ENCODE results near the gene SUMF2.
"Not testable (repeated sequence)": the region's sequence is repeated elsewhere in the genome, so short reads cannot be mapped to it uniquely, and the experiment has no call there.

The SUMF2 gene

DNA sequence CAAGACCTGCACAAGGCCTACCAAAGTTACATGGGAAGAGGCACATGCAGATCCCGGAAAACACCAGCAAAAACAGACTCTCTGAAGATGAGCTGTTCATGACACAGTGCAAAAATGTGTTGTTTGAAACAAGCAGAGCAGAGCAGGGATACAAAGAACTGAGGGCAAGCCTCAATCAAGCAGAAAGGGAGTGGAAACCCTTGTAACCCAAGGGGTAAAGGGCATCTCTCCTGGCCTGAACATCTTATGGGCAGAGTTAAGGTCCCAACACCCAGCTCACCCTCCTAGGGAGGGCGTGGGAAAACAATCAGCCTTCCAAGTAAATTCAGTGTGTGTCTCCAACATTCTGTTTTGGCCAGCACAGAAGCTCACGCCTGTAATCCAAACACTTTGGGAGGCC lies 23.4 kb upstream of the SUMF2 start (continued):
- TF ChIP-seq ZNF202 (tag by site-specific recombination; IDR thresholded peaks at IDR 0.05; ENCODE audit: borderline replicate concordance) (no peak), ZNF157 (tag by site-specific recombination; IDR thresholded peaks at IDR 0.05) (no peak), ZNF571 (tag by site-specific recombination; IDR thresholded peaks at IDR 0.05) (no peak), ZNF416 (tag by site-specific recombination; IDR thresholded peaks at IDR 0.05) (no peak)
- TF ChIP-seq, protein P1, sequence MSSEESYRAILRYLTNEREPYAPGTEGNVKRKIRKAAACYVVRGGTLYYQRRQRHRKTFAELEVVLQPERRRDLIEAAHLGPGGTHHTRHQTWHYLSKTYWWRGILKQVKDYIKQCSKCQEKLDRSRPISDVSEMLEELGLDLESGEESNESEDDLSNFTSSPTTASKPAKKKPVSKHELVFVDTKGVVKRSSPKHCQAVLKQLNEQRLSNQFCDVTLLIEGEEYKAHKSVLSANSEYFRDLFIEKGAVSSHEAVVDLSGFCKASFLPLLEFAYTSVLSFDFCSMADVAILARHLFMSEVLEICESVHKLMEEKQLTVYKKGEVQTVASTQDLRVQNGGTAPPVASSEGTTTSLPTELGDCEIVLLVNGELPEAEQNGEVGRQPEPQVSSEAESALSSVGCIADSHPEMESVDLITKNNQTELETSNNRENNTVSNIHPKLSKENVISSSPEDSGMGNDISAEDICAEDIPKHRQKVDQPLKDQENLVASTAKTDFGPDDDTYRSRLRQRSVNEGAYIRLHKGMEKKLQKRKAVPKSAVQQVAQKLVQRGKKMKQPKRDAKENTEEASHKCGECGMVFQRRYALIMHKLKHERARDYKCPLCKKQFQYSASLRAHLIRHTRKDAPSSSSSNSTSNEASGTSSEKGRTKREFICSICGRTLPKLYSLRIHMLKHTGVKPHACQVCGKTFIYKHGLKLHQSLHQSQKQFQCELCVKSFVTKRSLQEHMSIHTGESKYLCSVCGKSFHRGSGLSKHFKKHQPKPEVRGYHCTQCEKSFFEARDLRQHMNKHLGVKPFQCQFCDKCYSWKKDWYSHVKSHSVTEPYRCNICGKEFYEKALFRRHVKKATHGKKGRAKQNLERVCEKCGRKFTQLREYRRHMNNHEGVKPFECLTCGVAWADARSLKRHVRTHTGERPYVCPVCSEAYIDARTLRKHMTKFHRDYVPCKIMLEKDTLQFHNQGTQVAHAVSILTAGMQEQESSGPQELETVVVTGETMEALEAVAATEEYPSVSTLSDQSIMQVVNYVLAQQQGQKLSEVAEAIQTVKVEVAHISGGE (tag by site-specific recombination; conservative IDR thresholded peaks at IDR 0.05; ENCODE audit: low read depth) = no peak

DNA sequence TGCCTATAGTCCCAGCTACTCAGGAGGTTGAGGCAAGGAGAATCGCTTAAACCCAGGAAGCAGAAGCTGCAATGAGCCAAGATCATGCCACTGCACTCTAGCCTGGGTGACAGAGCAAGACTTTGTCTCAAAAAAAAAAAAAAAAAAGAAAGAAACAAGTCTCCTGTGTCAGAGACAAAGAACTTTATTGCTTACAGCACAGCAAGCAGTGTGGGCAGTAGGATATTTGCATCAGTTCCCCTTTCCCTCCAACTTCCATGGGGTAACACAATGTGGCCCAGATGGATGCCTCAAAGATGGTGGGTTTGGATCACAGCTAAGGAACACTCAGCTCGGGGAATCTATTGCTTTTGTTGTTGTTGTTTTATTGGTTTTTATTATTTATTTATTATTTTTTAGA lies 18.3 kb upstream of the SUMF2 start:
- H3K4me1 ChIP-seq (ENCODE audit: control insufficient read depth, insufficient read depth, low read length); CTCF ChIA-PET; H3K27ac ChIP-seq (ENCODE audit: extremely low read depth, low read depth, low read length); H3K4me3 ChIP-seq (ENCODE audit: low read depth, low read length); H3K9me3 ChIP-seq (ENCODE audit: control insufficient read depth, insufficient read depth, low read depth, low read length): not testable (repeated sequence)
- POLR2A ChIA-PET = interaction anchor here (2.2 kb wide), 1 partner anchor 12 kb away, joined by 6 read pairs; no protein-coding TSS in a partner anchor
- peaks cover 13% of the 10 kb centered on the region in 2 experiments; a peak in 2 of 3 replicates for H3K36me3 ChIP-seq (ENCODE audit: control insufficient read depth in 2 of 2, insufficient read depth in 1 of 2, low read length in 2 of 2)

DNA sequence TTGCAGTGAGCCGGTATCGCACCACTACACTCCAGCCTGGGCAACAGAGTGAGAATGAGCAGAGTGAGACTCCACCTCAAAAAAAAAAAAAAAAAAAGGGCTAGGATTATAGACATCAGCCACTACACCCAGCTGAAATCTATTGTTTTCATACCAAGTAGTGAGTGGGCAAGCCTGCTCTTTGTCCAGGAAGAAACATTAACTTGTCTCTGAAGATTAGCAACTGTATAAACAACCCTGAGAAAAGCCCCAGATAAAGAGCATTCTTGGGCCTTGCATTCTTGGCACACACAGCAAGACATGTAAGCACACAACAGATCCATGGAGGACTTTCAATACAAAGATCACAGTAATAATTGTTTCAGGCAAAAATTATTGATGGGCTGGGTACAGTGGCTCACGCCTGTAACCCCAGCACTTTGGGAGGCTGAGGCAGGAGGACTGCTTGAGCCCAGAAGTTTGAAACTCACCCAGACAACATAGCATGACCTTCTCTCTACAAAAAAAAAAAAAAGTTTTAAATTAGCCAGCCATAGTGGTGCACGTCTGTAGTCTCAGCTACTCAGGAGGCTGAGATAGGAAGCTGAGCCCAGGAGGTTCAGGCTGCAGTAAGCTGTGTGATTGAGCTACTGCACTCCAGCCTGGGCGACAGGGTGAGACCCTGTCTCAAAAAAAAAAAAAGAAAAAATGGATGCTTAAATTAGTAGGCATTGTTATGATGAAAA lies 17.2 kb upstream of the SUMF2 start:
- 0 out of 2 replicates have a peak overlapping the region, but pooled peaks have one; percentile 24 for H3K27ac ChIP-seq (ENCODE audit: extremely low read depth, low read depth, low read length)
- CTCF ChIA-PET = interaction anchor here (0.9 kb wide), 1 partner anchor 18 kb away, joined by 3 read pairs; no protein-coding TSS in a partner anchor
- peaks cover 5% of the 10 kb centered on the region; the same call in 1 of the 2 replicates for H3K4me1 ChIP-seq (ENCODE audit: control insufficient read depth, insufficient read depth, low read length)
- no peak for TF ChIP-seq ZNF174 (tag by site-specific recombination; IDR thresholded peaks at IDR 0.05)
- TF ChIP-seq ZNF175 (tag by site-specific recombination; IDR thresholded peaks at IDR 0.05) = no peak
- no peak for TF ChIP-seq OSR2 (tag by site-specific recombination; IDR thresholded peaks at IDR 0.05)
- no peak for TF ChIP-seq SETDB1 (IDR thresholded peaks at IDR 0.05; ENCODE audit: insufficient read length, low read length)
- no peak for TF ChIP-seq WT1 (tag by site-specific recombination; IDR thresholded peaks at IDR 0.05)
- TF ChIP-seq KLF7 (tag by site-specific recombination; IDR thresholded peaks at IDR 0.05; ENCODE audit: borderline replicate concordance) = no peak
- TF ChIP-seq, protein P2, sequence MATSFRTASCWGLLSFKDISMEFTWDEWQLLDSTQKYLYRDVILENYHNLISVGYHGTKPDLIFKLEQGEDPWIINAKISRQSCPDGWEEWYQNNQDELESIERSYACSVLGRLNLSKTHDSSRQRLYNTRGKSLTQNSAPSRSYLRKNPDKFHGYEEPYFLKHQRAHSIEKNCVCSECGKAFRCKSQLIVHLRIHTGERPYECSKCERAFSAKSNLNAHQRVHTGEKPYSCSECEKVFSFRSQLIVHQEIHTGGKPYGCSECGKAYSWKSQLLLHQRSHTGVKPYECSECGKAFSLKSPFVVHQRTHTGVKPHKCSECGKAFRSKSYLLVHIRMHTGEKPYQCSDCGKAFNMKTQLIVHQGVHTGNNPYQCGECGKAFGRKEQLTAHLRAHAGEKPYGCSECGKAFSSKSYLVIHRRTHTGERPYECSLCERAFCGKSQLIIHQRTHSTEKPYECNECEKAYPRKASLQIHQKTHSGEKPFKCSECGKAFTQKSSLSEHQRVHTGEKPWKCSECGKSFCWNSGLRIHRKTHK (tag by site-specific recombination; IDR thresholded peaks at IDR 0.05) = no peak
- no peak for TF ChIP-seq ZNF350 (tag by site-specific recombination; IDR thresholded peaks at IDR 0.05)
- no peak for TF ChIP-seq FEZF1 (tag by site-specific recombination; IDR thresholded peaks at IDR 0.05)
- TF ChIP-seq, protein P3, sequence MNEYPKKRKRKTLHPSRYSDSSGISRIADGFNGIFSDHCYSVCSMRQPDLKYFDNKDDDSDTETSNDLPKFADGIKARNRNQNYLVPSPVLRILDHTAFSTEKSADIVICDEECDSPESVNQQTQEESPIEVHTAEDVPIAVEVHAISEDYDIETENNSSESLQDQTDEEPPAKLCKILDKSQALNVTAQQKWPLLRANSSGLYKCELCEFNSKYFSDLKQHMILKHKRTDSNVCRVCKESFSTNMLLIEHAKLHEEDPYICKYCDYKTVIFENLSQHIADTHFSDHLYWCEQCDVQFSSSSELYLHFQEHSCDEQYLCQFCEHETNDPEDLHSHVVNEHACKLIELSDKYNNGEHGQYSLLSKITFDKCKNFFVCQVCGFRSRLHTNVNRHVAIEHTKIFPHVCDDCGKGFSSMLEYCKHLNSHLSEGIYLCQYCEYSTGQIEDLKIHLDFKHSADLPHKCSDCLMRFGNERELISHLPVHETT (tag by site-specific recombination; IDR thresholded peaks at IDR 0.05) = no peak
- no peak for TF ChIP-seq ZNF521 (tag by site-specific recombination; IDR thresholded peaks at IDR 0.05)
- TF ChIP-seq GFI1B (tag by site-specific recombination; IDR thresholded peaks at IDR 0.05) = no peak
- TF ChIP-seq, protein P4, sequence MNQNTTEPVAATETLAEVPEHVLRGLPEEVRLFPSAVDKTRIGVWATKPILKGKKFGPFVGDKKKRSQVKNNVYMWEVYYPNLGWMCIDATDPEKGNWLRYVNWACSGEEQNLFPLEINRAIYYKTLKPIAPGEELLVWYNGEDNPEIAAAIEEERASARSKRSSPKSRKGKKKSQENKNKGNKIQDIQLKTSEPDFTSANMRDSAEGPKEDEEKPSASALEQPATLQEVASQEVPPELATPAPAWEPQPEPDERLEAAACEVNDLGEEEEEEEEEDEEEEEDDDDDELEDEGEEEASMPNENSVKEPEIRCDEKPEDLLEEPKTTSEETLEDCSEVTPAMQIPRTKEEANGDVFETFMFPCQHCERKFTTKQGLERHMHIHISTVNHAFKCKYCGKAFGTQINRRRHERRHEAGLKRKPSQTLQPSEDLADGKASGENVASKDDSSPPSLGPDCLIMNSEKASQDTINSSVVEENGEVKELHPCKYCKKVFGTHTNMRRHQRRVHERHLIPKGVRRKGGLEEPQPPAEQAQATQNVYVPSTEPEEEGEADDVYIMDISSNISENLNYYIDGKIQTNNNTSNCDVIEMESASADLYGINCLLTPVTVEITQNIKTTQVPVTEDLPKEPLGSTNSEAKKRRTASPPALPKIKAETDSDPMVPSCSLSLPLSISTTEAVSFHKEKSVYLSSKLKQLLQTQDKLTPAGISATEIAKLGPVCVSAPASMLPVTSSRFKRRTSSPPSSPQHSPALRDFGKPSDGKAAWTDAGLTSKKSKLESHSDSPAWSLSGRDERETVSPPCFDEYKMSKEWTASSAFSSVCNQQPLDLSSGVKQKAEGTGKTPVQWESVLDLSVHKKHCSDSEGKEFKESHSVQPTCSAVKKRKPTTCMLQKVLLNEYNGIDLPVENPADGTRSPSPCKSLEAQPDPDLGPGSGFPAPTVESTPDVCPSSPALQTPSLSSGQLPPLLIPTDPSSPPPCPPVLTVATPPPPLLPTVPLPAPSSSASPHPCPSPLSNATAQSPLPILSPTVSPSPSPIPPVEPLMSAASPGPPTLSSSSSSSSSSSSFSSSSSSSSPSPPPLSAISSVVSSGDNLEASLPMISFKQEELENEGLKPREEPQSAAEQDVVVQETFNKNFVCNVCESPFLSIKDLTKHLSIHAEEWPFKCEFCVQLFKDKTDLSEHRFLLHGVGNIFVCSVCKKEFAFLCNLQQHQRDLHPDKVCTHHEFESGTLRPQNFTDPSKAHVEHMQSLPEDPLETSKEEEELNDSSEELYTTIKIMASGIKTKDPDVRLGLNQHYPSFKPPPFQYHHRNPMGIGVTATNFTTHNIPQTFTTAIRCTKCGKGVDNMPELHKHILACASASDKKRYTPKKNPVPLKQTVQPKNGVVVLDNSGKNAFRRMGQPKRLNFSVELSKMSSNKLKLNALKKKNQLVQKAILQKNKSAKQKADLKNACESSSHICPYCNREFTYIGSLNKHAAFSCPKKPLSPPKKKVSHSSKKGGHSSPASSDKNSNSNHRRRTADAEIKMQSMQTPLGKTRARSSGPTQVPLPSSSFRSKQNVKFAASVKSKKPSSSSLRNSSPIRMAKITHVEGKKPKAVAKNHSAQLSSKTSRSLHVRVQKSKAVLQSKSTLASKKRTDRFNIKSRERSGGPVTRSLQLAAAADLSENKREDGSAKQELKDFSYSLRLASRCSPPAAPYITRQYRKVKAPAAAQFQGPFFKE (tag by site-specific recombination; IDR thresholded peaks at IDR 0.05; ENCODE audit: borderline replicate concordance) = no peak
- no peak for TF ChIP-seq ZNF561 (tag by site-specific recombination; IDR thresholded peaks at IDR 0.05; ENCODE audit: borderline replicate concordance)
- TF ChIP-seq ZNF155 (tag by site-specific recombination; IDR thresholded peaks at IDR 0.05) = no peak
- TF ChIP-seq KLF10 (tag by site-specific recombination; IDR thresholded peaks at IDR 0.05) = no peak
- POLR2A ChIA-PET = interaction anchor here (2.2 kb wide), 1 partner anchor 13 kb away, joined by 6 read pairs; no protein-coding TSS in a partner anchor
- no peaks in the 10 kb centered on the region for H3K9me3 ChIP-seq (ENCODE audit: control insufficient read depth, insufficient read depth, low read depth, low read length)
- no peak overlapping the region for H3K4me3 ChIP-seq (ENCODE audit: low read depth, low read length)
- H3K36me3 ChIP-seq (ENCODE audit: control insufficient read depth in 2 of 2, insufficient read depth in 1 of 2, low read length in 2 of 2) = peaks cover 11% of the 10 kb centered on the region in 2 experiments; a peak in 2 of 3 replicates

All from HEK293 (cell line).